NCI-H345 (cell line): ENCODE results near the gene PCP2.

Experiments
- DNase-seq: peaks from one replicate; lab custom pipeline; 2025; lab: John Stamatoyannopoulos, UW

Gene PCP2

GRCh38 chr19:7618771-7619510, 14.6 kb downstream of the PCP2 start:
- no peak for DNase-seq

DNA sequence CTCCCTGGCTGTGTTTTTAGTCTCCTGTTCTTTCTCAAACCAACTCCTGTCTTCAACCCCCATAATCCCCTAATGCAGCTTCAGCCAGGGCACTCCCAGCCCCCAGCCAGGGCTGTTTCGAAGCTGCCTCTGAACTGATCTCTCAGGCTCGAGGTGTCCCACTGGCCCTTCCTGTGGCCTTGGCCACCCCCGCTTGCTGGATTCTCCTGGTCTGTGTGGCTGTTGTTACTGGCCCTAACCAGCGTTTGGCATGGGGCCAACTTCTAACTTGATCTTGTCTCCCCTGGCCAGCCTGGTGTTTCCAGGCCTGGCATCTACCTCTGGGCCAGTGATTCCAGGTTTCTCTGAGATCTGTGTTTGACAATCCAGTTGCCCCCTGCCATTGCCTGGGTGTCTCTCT, 15.2 kb downstream of the PCP2 start:
- DNase-seq, result no peak

DNA sequence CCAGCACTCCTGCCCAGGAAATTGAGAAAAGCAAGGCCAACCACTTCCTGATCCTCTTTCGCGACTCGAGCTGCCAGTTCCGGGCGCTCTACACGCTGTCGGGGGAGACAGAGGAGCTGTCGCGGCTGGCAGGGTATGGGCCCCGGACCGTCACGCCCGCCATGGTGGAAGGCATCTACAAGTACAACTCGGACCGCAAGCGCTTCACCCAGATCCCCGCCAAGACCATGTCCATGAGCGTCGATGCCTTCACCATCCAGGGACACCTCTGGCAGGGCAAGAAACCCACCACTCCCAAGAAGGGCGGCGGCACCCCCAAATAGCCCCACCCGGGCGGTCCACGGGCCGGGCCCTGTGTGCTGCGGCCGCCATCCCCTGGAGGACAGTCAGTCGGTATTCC, 15.8 kb downstream of the PCP2 start:
- DNase-seq, result no peak

DNA sequence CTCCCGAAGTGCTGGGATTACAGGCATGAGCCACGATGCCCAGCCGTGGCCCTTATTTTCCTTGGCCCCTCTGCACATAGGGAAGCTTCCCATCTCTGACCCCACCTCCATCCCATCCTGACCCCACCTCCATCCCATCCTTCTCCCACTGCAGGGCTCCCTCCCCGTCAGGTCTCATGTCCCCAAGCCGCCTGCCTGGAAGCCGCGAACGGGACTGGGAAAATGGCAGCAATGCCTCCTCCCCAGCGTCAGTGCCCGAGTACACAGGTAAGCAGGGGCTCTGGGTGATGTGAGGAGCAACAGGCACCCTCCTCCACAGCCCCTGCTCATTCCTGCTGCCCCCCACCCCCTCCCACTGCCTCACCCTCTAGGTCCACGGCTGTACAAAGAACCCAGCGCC, 16.3 kb downstream of the PCP2 start:
- DNase-seq, result no peak

DNA sequence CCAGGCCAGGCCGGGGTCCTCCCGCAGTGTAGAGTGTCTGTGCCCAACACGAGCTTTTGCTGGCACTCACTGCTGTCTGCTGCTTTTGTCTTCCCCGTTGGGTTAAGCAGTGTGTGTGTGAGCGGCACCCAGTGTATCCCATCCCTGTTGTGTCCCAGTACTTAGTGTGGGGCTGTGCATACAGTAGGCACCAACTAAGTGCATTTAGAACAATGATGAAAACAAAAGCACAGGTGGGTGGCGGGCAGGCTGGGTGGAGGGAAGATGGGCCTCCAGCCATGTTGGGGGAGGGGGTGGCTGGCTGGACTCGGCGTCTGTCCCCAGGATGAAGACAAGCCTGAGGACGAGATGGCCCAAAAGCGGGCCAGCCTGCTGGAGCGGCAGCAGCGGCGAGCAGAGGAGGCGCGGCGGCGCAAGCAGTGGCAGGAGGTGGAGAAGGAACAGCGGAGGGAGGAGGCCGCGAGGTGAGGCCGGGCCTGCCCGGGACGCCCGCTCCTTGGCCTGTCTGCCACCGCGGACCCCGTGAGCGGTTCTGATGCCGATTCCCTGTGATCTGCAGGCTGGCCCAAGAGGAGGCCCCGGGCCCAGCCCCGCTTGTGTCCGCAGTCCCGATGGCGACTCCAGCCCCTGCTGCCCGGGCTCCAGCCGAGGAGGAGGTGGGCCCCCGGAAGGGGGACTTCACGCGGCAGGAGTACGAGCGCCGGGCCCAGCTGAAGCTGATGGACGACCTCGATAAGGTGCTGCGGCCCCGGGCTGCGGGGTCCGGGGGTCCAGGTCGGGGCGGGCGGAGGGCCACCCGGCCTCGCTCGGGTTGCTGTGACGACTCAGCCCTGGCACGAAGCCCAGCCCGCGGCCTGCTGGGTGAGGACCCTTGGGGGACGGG, 18.4 kb downstream of the PCP2 start:
- DNase-seq, result no peak

GRCh38 chr19:7612282-7613274, 20.9 kb downstream of the PCP2 start:
- DNase-seq, result no peak

DNA sequence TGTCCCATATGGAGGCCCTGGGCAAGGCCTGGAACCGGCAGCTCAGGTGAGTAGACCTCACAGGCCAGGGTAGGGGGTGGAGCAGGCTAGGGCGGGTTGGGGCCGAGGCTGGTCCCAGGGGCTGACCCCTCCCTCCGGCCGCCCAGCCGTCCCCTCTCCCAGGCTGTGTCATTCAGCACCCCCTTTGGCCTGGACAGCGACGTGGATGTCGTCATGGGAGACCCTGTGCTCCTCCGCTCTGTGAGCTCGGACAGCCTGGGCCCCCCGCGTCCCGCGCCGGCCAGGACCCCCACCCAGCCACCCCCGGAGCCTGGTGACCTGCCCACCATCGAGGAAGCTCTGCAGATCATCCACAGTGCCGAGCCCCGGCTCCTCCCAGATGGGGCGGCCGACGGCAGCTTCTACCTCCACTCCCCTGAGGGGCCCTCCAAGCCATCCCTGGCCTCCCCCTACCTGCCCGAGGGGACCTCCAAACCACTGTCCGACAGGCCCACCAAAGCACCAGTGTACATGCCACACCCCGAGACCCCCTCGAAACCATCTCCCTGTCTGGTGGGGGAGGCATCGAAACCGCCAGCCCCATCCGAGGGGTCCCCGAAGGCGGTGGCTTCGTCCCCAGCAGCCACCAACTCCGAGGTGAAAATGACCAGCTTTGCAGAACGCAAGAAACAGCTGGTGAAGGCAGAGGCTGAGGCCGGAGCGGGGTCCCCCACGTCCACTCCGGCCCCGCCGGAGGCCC, 21.8 kb downstream of the PCP2 start:
- DNase-seq, result no peak

DNA sequence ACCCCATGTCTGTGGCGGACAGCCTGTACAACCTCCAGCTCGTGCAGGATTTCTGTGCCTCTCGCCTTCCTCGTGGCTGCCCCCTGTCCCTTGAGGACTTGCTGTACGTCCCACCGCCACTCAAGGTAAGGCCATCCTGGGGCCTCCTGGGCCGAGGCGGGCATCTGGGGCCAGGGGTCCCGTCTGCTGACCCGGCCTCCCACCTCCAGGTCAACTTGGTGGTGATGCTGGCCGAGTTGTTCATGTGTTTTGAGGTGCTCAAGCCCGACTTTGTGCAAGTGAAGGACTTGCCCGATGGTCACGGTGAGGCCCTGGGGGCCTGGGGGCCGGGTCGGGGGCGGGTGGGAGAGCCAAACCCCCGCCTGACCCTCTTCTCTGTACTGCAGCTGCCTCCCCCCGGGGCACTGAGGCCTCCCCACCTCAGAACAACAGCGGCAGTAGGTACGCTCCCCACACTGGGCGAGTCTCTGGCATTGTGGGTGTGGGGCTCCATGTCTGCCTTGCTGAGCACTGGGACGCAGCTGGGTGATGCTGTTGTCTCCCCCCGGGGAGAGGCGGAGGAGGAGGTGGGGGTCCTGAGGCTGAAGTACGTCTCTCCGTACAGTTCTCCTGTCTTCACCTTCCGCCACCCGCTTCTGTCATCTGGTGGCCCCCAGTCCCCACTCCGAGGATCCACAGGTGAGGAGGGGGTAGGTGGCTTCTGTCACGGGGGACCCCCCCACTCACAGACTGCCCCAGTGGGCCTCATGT, 22.9 kb downstream of the PCP2 start:
- no peak for DNase-seq

GRCh38 chr19:7607874-7608560, 25.5 kb downstream of the PCP2 start:
- no peak for DNase-seq

GRCh38 chr19:7607212-7607873, 26.2 kb downstream of the PCP2 start:
- no peak for DNase-seq

DNA sequence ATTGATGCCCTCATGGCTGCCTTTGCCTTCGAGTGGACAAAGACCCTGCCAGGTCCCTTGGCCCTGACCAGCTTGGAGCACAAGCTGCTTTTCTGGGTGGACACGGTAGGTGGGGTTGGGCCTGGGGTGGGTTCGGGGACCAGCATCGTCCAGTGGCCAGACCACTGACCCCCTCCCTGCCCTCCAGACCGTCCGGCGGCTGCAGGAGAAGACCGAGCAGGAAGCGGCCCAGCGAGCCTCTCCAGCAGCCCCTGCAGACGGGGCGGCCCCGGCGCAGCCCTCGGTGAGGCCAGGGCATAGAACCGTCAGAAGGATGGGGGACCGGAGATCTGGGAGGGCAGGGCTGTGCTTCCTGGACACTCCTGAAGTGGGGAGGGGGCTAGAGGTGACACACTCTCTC, 27.2 kb downstream of the PCP2 start:
- no peak for DNase-seq

DNA sequence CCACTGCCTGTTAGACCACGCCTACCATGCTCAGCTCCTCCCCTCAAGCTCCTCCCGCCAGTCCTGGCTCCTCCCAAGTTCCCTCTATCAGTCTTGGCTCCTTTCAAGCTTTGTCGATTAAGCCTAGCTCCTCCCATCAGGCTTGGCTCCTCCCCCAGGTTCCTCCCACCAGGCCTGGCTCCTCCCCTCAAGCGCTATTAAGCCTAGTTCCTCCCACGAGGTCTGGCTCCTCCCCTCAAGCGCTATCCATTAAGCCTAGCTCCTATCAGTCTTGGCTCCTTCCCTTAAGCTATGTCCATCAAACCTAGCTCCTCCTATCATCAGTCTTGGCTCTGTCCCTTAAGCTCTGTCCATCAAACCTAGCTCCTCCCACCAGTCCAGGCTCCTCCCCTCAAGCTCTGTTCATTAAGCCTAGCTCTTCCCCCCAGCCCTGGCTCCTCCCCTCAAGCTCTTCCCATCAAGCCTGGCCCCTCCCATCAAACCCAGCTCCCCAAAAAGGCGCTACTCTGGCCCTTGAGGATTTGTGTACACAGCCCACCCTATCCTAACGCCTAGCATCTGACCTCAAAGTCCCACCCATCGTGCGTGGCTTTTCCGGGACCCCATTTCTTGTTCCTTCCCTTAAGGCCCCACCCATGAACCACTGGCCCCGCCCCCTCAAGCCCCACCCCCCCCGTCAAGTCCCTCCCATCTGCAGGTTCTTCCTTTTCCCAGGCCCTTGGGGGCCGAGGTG, 27.9 kb downstream of the PCP2 start:
- DNase-seq, result peak; percentile 25

DNA sequence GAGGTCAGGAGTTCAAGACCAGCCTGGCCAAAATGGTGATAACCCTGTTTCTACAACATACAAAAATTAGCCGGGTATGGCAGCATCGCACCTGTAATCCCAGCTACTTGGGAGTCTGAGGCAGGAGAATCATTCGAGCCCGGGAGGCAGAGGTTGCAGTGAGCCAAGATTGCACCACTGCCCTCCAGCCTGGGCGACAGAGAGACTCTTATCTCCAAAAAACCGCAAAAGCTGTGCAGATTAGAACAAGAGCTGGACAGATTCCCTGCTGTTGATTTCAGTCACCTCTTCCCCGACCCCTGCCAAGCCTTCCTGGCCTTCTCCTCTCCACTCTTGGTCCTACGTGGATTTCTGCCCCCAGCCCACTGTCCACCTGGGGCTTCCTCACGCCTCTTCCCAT, 29.6 kb downstream of the PCP2 start:
- DNase-seq, result no peak

GRCh38 chr19:7602935-7603497, 30.5 kb downstream of the PCP2 start:
- DNase-seq, result no peak

DNA sequence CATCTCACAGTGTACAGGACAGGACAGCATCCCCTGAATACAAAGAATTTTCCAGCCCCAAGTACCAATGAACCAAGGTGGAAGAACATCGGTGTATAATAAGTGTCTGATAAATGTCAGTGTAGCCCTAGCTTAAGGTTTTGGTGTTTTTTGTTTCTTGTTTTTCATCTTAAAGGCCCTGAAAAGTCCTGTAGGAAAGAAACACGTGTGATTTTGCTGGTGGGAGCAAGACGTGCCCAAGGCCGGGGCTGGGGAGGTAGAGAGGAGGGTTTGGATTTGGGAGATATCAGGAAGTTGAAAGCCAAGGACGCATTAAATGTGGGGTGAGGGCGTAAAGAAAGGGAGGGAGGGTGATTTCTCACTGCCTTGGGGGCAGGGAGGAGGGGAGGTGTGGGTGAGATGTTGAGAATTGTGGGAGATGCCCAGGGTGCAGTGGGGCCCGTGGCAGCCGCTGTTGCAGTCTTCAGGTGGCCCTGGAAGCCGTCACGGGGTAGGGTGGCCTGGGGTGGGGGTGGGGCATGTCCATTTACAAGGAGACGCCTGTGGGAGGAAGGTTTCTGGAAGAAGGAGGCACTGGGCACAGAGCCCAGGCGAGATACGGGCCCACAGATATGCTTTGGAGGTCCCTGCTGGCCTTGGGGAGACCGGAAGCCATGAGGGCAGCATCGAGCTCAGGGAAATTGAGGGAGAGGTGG, 31.1 kb downstream of the PCP2 start:
- no peak for DNase-seq

- no peak for DNase-seq
Measured at GRCh38 chr19:7600721-7601120, 32.8 kb downstream of the PCP2 start.

DNA sequence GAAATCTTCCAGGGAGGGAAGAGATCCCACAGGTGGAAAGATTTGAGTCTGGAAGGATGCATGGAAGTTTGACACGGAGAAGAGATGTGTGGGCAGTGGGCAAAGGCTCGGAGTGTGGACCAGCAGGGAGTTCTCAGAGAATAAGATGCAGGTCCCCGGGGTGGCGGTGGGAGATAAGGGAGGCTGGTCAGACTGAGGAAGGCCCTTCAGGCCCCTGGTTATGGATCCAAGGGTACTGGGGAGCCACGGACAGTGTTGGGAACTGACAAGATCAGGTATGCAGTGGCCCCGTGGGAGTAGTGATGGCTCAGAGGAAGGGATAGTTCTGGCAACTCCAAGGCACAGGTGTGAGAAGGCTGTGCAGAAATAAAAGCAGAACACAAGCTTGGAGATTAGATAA, 35.3 kb downstream of the PCP2 start:
- DNase-seq, result no peak

DNA sequence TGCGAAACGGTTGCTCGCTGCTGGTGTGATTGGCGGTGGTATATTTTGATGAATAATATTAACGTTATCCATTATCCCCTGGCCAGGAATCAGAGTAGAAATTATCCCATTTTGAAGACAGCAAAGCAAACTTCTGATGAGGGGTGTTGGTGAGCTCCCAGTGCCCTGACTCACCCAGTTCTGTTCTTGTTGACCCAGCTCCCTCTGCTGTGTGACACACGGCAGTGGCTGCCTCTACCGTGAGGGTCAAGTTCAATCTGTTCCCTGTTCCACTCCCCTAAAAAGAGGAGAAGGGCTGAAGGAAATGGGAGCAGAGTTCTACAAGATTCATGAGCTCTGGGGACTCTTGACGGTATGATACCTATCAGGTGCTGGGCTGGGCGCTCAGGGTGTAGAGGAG, 35.8 kb downstream of the PCP2 start:
- no peak for DNase-seq
